ENCODE results near the gene BTBD16.

The BTBD16 gene

DNA sequence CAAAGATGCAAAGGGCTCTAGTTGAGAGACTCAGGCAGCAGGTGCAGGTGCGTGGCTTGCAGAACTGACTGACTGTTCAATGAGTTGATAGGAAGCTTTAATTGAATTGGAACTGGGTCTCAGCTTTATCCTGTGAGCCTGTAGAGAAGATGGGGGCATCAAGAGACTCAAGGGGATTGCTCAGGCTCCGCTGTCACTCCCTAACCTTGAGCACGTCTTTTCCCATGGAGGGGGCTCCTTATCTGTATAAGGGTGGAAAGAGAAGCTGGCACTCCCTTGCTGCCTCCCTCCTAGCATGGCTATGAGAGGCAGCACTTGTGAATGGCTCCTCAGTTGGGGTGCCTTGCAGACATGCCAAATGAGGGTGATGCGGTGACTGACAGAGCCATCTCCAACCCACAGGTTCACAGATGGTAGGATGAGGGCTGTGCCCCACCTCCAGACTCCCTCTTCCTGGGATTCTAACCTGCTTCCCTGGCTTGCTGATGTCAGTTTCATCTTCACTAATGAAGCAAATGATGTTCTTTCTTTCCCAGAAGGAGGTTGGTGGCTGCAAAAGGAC, 91.0 kb downstream of the BTBD16 start:
- H3K4me3 ChIP-seq (replicated peaks; ENCODE audit: low read depth, low read length): no peak overlapping the region
- TF ChIP-seq, protein P1, sequence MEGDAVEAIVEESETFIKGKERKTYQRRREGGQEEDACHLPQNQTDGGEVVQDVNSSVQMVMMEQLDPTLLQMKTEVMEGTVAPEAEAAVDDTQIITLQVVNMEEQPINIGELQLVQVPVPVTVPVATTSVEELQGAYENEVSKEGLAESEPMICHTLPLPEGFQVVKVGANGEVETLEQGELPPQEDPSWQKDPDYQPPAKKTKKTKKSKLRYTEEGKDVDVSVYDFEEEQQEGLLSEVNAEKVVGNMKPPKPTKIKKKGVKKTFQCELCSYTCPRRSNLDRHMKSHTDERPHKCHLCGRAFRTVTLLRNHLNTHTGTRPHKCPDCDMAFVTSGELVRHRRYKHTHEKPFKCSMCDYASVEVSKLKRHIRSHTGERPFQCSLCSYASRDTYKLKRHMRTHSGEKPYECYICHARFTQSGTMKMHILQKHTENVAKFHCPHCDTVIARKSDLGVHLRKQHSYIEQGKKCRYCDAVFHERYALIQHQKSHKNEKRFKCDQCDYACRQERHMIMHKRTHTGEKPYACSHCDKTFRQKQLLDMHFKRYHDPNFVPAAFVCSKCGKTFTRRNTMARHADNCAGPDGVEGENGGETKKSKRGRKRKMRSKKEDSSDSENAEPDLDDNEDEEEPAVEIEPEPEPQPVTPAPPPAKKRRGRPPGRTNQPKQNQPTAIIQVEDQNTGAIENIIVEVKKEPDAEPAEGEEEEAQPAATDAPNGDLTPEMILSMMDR (IDR thresholded peaks at IDR 0.05; ENCODE audit: low read depth, low read length, missing control alignments): no peak
- no peak for DNase-seq (ENCODE audit: extremely low read depth, low read depth)

DNA sequence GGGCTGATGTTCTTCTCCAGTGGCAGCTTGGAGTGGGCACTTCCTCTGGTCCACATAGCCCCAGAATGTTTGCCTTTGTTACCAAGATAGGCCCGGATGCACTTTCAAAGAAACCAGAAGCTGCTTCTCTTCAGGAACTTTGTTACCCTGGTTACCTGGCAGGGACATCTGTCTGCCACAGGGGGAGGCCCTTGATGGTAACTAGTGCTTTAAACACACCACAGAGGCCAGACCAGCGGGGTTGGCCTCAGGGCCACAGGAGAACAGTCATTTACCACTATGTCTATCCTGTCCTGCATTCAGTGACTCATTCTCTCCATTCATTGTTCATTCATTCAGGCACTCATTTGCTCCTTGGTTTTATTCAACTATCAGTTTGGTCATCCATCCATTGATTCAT, 91.5 kb downstream of the BTBD16 start:
- TF ChIP-seq, protein P1 (IDR thresholded peaks at IDR 0.05; ENCODE audit: low read depth, low read length, missing control alignments): no peak
- DNase-seq (ENCODE audit: extremely low read depth, low read depth): no peak

DNA sequence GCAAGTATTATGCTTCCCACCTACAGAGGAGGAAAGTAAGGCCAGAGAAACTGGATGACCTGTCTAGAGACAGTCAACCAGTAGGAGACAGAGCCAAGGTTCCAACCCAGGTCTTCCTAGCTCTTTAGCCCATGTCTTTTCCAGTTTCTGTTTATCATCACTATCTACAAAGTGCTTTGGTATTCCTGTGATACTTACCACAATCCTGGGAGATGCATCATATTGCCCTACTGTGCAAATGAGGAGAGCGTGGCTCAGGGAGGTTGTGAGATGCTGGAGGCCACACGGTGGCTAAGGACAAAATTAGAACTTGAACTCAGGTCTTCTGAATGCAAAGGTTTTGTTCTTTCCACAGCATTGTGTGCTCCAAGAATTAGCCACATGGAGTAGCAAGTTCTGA, 92.2 kb downstream of the BTBD16 start:
- TF ChIP-seq, protein P1 (IDR thresholded peaks at IDR 0.05; ENCODE audit: low read depth, low read length, missing control alignments): no peak
- no peak for DNase-seq (ENCODE audit: extremely low read depth, low read depth)
- H3K4me3 ChIP-seq (replicated peaks; ENCODE audit: low read depth, low read length): no peak overlapping the region

More for the DNA sequence above, 91.5 kb downstream of the BTBD16 start:
- H3K4me3 ChIP-seq (replicated peaks; ENCODE audit: low read depth, low read length): no peak overlapping the region

DNA sequence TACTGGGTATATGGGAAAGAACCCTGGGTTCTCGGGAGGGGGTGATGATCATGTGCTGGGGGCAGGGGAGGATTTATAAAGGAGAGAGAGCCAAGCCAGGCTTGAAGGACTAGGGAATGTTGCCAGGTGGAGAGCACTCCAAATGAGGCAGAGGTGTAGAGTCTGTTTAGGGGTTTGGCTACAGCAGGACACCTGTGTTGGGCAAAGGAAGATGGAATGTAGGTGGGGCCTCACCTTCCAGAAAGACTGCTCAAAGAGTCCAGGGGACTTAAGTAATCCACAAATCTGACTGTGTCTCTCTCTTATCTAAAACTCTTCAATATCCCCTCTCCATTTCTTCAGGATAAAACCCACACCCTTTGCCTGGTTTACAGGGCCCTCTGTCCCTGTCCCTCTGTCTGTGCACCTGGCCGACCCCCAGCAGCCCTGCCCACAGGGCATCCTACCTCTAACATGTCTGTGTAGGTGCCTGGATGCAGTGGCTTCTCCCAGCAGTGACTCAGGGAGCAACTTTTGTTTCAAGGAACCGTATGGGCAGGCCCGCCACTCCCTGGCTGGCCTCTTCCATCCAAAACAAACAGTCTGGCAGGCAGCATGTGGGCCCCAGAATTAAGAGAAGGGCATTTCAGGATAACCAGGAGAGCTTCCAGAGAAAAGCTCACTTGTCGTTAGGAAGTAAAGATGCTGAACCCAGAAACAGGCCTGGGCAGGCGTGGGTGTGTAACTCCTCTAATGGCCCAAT, 92.8 kb downstream of the BTBD16 start:
- H3K4me3 ChIP-seq (replicated peaks; ENCODE audit: low read depth, low read length): no peak overlapping the region
- DNase-seq (ENCODE audit: extremely low read depth, low read depth): no peak
- TF ChIP-seq, protein P1 (IDR thresholded peaks at IDR 0.05; ENCODE audit: low read depth, low read length, missing control alignments): no peak

DNA sequence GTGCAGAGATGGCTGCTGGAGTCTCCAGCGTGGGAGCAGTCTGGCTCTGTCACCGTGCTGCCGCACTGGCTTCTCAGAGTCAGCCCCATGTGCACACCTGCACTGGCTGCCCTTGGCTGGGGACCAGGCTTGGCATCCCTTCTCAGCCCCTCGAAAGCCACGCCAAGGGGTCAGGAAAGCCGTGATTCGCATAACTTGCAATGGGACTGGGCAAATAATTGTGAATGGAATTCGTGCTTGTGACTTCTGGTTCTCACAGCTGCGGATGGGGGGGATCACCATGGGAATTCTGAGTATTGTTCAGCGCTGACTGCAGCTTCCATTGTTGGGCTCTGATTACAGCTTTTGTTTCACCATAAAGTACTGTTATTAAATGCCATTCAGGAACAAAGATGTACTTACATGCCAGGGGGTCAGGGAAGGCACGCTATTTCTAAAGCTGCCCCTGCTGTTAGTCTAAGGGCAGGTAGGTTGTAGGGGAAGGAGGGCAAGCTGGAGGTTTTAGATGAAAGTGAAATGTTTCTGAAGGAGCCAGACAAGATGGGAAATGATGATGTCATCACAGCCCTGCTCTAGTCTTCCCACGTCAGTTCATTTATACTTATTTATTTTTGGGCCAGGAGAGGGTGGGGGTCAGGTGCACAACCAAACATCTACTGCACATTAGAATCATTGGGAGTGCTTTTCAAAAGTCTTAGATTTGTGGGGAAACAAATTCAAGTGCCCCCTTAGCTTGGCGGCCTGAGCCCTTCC, 97.6 kb downstream of the BTBD16 start:
- no peak overlapping the region for H3K4me3 ChIP-seq (replicated peaks; ENCODE audit: low read depth, low read length)
- no peak for DNase-seq (ENCODE audit: extremely low read depth, low read depth)
- TF ChIP-seq, protein P1 (IDR thresholded peaks at IDR 0.05; ENCODE audit: low read depth, low read length, missing control alignments): no peak

DNA sequence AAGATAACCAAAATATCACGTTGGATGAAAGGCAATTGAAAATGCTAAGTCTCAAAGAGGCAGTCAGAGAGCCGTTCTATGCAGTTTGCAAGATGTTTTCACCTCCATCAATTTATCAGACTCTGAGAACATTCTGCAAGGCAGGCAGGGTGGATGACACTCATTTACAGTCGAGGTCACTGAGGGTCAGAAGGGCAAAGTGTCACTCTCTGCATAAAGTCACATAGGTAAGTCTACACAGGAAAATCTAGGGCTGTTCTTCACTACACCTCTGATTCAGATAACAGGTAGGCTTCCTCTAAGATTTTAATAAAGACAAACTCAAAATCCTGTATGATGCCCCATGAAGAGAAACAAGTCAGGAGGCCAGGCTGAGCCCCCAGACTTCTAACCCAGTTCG, 102.0 kb downstream of the BTBD16 start:
- DNase-seq (ENCODE audit: extremely low read depth, low read depth): no peak
- H3K4me3 ChIP-seq (replicated peaks; ENCODE audit: low read depth, low read length): no peak overlapping the region
- TF ChIP-seq, protein P1 (IDR thresholded peaks at IDR 0.05; ENCODE audit: low read depth, low read length, missing control alignments): no peak

Data from HFF-Myc (cell line).